Keratinocyte (primary cell): ENCODE measurements around the gene SNX7. TPM values are rescaled to one million over a fixed set of nuclear protein-coding genes. Genes with fewer than 3 reads are reported as not detected.

Experiments
- DNase-seq: peaks from one replicate; pipeline ENCODE4 v3.0.0-alpha.2; 2011; ENCODE audit warnings: low read depth, missing footprints, low spot score
- FAIRE-seq: peaks from 2 replicates; lab custom pipeline; 2011; peaks lifted over from hg19 to GRCh38; lab: Jason Lieb, UNC
- H2AFZ ChIP-seq: 2 replicates; pipeline ENCODE4 v1.6.0; 2012; ENCODE audit warnings: low read length, control low read depth, inconsistent platforms; ENCODE audit not compliant: control insufficient read depth
- H3K27ac ChIP-seq: 2 replicates; pipeline ENCODE4 v1.5.1; 2011; ENCODE audit warnings: low read length; ENCODE audit not compliant: control insufficient read depth, insufficient read depth
- H3K27me3 ChIP-seq: 3 replicates; pipeline ENCODE4 v1.6.0; 2011; ENCODE audit warnings: low read length; ENCODE audit not compliant: control insufficient read depth, insufficient read depth; ENCODE audit errors: extremely low read depth
- H3K36me3 ChIP-seq, 2 experiments: 2 replicates in 1 of 2; 3 replicates in 1 of 2; pipeline ENCODE4 v1.5.1; 2011; ENCODE audit warnings: low read length in 2 of 2, mild to moderate bottlenecking in 1 of 2; ENCODE audit not compliant: control insufficient read depth in 2 of 2, insufficient read depth in 2 of 2; ENCODE audit errors: extremely low read depth in 1 of 2
- H3K4me1 ChIP-seq: 3 replicates; pipeline ENCODE4 v1.5.1; 2011; ENCODE audit warnings: low read length; ENCODE audit not compliant: control insufficient read depth, insufficient read depth; ENCODE audit errors: extremely low read depth
- H3K4me2 ChIP-seq: 3 replicates; pipeline ENCODE4 v1.6.0; 2011; ENCODE audit warnings: low read depth, low read length; ENCODE audit not compliant: control insufficient read depth, insufficient read depth; ENCODE audit errors: extremely low read depth
- H3K4me3 ChIP-seq, 3 experiments: fragments of 200-600 bp in 1 of 3; sonication (generic) in 1 of 3; 2 replicates in 2 of 3; 3 replicates in 1 of 3; pipeline ENCODE4 v1.5.1; 2011 to 2016; ENCODE audit warnings: low read length in 3 of 3, mild to moderate bottlenecking in 3 of 3, control low read depth in 2 of 3, inconsistent platforms in 1 of 3, low read depth in 1 of 3, mixed read lengths in 1 of 3, mixed run types in 1 of 3, moderate library complexity in 1 of 3; ENCODE audit not compliant: control insufficient read depth in 2 of 3, insufficient read depth in 2 of 3; ENCODE audit errors: extremely low read depth in 1 of 3
- H3K79me2 ChIP-seq: 2 replicates; pipeline ENCODE4 v1.6.0; 2012; ENCODE audit warnings: low read length; ENCODE audit not compliant: control insufficient read depth, insufficient read depth
- H3K9ac ChIP-seq: 3 replicates; pipeline ENCODE4 v1.6.0; 2011; ENCODE audit warnings: low read length; ENCODE audit not compliant: control insufficient read depth, insufficient read depth; ENCODE audit errors: extremely low read depth
- H3K9me1 ChIP-seq: 3 replicates; pipeline ENCODE4 v1.6.0; 2011; ENCODE audit warnings: low read length; ENCODE audit not compliant: control insufficient read depth, insufficient read depth; ENCODE audit errors: extremely low read depth
- H3K9me3 ChIP-seq: 2 replicates; pipeline ENCODE4 v1.5.1; 2012; ENCODE audit warnings: low read depth, low read length; ENCODE audit not compliant: control insufficient read depth
- H4K20me1 ChIP-seq: 3 replicates; pipeline ENCODE4 v1.6.0; 2011; ENCODE audit warnings: low read length; ENCODE audit not compliant: control insufficient read depth, insufficient read depth; ENCODE audit errors: extremely low read depth
- CTCF ChIP-seq, 3 experiments: IDR thresholded peaks in 1 of 3; conservative IDR thresholded peaks in 1 of 3; optimal IDR thresholded peaks in 1 of 3; 2 replicates in 2 of 3; 3 replicates in 1 of 3; pipeline versions ENCODE3 to v1.5.1; 2011; ENCODE audit warnings: low read length in 3 of 3, mild to moderate bottlenecking in 3 of 3, moderate library complexity in 2 of 3, control low read depth in 1 of 3, inconsistent platforms in 1 of 3; ENCODE audit not compliant: insufficient read depth in 2 of 3; ENCODE audit errors: extremely low read depth in 1 of 3
- EZH2 ChIP-seq: IDR thresholded peaks from one replicate; pipeline ENCODE4 v1.6.1; 2012; ENCODE audit warnings: inconsistent platforms, mild to moderate bottlenecking, low read length, moderate library complexity
- dilution Hi-C: fragments of 300-500 bp; cut with MboI; formaldehyde crosslinking; loops from one replicate; pipeline ENCODE4 v1.7.0; 2020; ENCODE audit warnings: low sequenced_read_pairs; ENCODE audit not compliant: extremely low pct_ligation_motif_present
- polyA minus RNA-seq, 3 experiments: library from RNA; depleted of rRNA, polyadenylated mRNA; stranded (reverse); fragments of >200 nt; gene quantifications; 1 replicate in 1 of 3; 2 replicates in 1 of 3; 3 replicates in 1 of 3; pipeline ENCODE4 v1.2.3, GENCODE V29; 2011
- polyA plus RNA-seq, 5 experiments: library from polyadenylated mRNA; depleted of rRNA in 3 of 5; stranded (reverse) in 3 of 5; stranded (forward) in 1 of 5; unstranded in 1 of 5; fragments of >200 nt; gene quantifications; 1 replicate in 1 of 5; 2 replicates in 3 of 5; 3 replicates in 1 of 5; pipeline versions ENCODE4 v1.2.1 to v1.2.3, GENCODE V29; 2011 to 2012; ENCODE audit warnings: missing spikeins in 2 of 5, low read depth in 1 of 5, low replicate concordance in 1 of 5

SNX7 gene
- polyA plus RNA-seq = 24.8 to 50.5 TPM (median 34.0 TPM) in 3 replicates
- polyA plus RNA-seq (2011; ENCODE audit: low read depth) = 21.7 TPM
- 33.1 and 63.6 TPM in 2 replicates for polyA plus RNA-seq (2011; cell fraction: cytosol; rRNA removed)
- polyA plus RNA-seq (2011; cell fraction: nucleus; rRNA removed) = 15.0 and 19.0 TPM in 2 replicates
- 17.1 and 40.0 TPM in 2 replicates for polyA plus RNA-seq (2012; ENCODE audit: low replicate concordance)
- polyA minus RNA-seq = 7.6 to 52.3 TPM (median 22.4 TPM) in 3 replicates
- polyA minus RNA-seq (2011; cell fraction: cytosol; rRNA and poly(A)+ RNA removed) = 17.3 TPM
- polyA minus RNA-seq (2011; cell fraction: nucleus; rRNA and poly(A)+ RNA removed) = 9.4 and 19.3 TPM in 2 replicates

- Histone ChIP-seq H3K79me2 (peaks cover 32% of the 10 kb centered on the region), H3K27me3 (no peaks in the 10 kb centered on the region), H2AFZ (peak within 1 kb of the TSS; percentile 97), H3K27ac (peak within 1 kb of the TSS; percentile 54), H3K9me3 (no peaks in the 10 kb centered on the region), H3K36me3 (peaks cover 0 to under 1% of the 10 kb centered on the region in 2 experiments), H3K4me2 (peak within 1 kb of the TSS; percentile 76), H4K20me1 (no peaks in the 10 kb centered on the region), H3K4me1 (peaks cover 12% of the 10 kb centered on the region), H3K9me1 (no peaks in the 10 kb centered on the region), H3K4me3 (peak within 1 kb of the TSS; percentile 83 to 84 (median 84)), H3K9ac (peak within 1 kb of the TSS; percentile 73)
- no peak for TF ChIP-seq EZH2
- no peak for TF ChIP-seq CTCF (optimal IDR thresholded peaks at IDR 0.05 in 1 of 3, IDR thresholded peaks at IDR 0.05 in 1 of 3, conservative IDR thresholded peaks at IDR 0.05 in 1 of 3; ENCODE audit: extremely low read depth in 1 of 3, insufficient read depth in 2 of 3, low read length in 3 of 3)
- no peak for FAIRE-seq
- dilution Hi-C loops = no loop called here
- no peak for DNase-seq
Observed at GRCh38 chr1:98661544-98662355, at the start of gene SNX7. SNX7 (plus strand) TSS chr1:98661721; CDS start chr1:98661732, 11 bp downstream.

GRCh38 chr1:98637316-98637715 is 24.2 kb upstream of the SNX7 start:
- no peak for TF ChIP-seq CTCF (optimal IDR thresholded peaks at IDR 0.05 in 1 of 3, IDR thresholded peaks at IDR 0.05 in 1 of 3, conservative IDR thresholded peaks at IDR 0.05 in 1 of 3; ENCODE audit: extremely low read depth in 1 of 3, insufficient read depth in 2 of 3, low read length in 3 of 3)
- TF ChIP-seq EZH2 = no peak
- H3K27ac ChIP-seq = no peak overlapping the region
- no peaks in the 10 kb centered on the region for H3K4me1 ChIP-seq
- H4K20me1 ChIP-seq = no peaks in the 10 kb centered on the region
- H3K79me2 ChIP-seq = no peaks in the 10 kb centered on the region
- no peak overlapping the region for H3K4me2 ChIP-seq
- H2AFZ ChIP-seq = no peak overlapping the region
- H3K9me3 ChIP-seq = no peaks in the 10 kb centered on the region
- no peak for DNase-seq
- H3K9ac ChIP-seq = no peak overlapping the region
- no peaks in the 10 kb centered on the region for H3K27me3 ChIP-seq
- no peak overlapping the region for H3K4me3 ChIP-seq
- no peak for FAIRE-seq
- H3K9me1 ChIP-seq = no peaks in the 10 kb centered on the region
- H3K36me3 ChIP-seq = no peaks in the 10 kb centered on the region
- dilution Hi-C loops = no loop called here
